Sigmoid colon (tissue), 7 donors: ENCODE measurements around the gene UNC45B. TPM values are rescaled to one million over a fixed set of nuclear protein-coding genes. Genes with fewer than 3 reads are reported as not detected.

Experiments used
- DNase-seq: peaks from one replicate; pipeline ENCODE4 v3.0.0-alpha.2; 2019
- H3K27ac ChIP-seq, 4 donors: fragments of 200-600 bp; sonication (generic); one replicate each; pipeline ENCODE4 v1.5.1; 2016 to 2019; ENCODE audit warnings: mild to moderate bottlenecking in 1 of 4
- H3K27me3 ChIP-seq, 3 donors: fragments of 200-600 bp; sonication (generic); one replicate each; pipeline ENCODE4 v1.5.1; 2019; ENCODE audit warnings: mild to moderate bottlenecking in 1 of 3
- H3K36me3 ChIP-seq, 4 donors: fragments of 200-600 bp; sonication (generic); one replicate each; pipeline ENCODE4 v1.5.1; 2016 to 2019
- H3K4me1 ChIP-seq, 4 donors: fragments of 200-600 bp; sonication (generic); one replicate each; pipeline ENCODE4 v1.5.1; 2017 to 2019
- H3K4me3 ChIP-seq, 4 donors: fragments of 200-600 bp; sonication (generic); one replicate each; pipeline ENCODE4 v1.5.1; 2017 to 2019; ENCODE audit warnings: mild to moderate bottlenecking in 2 of 4, moderate library complexity in 1 of 4
- H3K9me3 ChIP-seq, 4 donors: fragments of 200-600 bp in 3 of 4; sonication (generic) in 3 of 4; one replicate each; pipeline versions ENCODE4 v1.5.1 to v1.6.1; 2013 to 2019
- CTCF ChIP-seq, 4 experiments: fragments of 450-650 bp in 3 of 4; fragments of 200-600 bp in 1 of 4; IDR thresholded peaks; one replicate each; pipeline ENCODE4 v1.5.1; 2016 to 2019; ENCODE audit warnings: antibody characterized with exemption in 4 of 4, mild to moderate bottlenecking in 3 of 4, moderate library complexity in 2 of 4
- EP300 ChIP-seq, 4 donors: sonication (generic); formaldehyde crosslinking; IDR thresholded peaks; one replicate each; pipeline ENCODE4 v1.6.1; 2017; ENCODE audit warnings: antibody characterized with exemption in 4 of 4
- POLR2A ChIP-seq, 2 donors: fragments of 450-650 bp; IDR thresholded peaks; one replicate each; pipeline ENCODE4 v1.6.1; 2016; ENCODE audit warnings: antibody characterized with exemption in 2 of 2, mild to moderate bottlenecking in 2 of 2, moderate library complexity in 2 of 2
- POLR2AphosphoS5 ChIP-seq, 4 donors: sonication (generic); formaldehyde crosslinking; IDR thresholded peaks; one replicate each; pipeline ENCODE4 v1.6.1; 2017; ENCODE audit warnings: antibody characterized with exemption in 4 of 4
- WGBS, 2 donors: extraction: QIAGEN DNeasy Blood & Tissue Kit; methylation state at CpG; one replicate each; pipeline ENCODE4 v1.1.7; 2013; 5-methylcytosine and 5-hydroxymethylcytosine counted together
- intact Hi-C: fragments of 100-400 bp; cut with DNase I; formaldehyde crosslinking; loops from one replicate; pipeline ENCODE4 v1.15.1; 2023
- polyA plus RNA-seq, 3 donors: library from polyadenylated mRNA; stranded (reverse); fragments of 200-250 nt; gene quantifications; one replicate each; pipeline ENCODE4 v1.2.3, GENCODE V29; 2013
- total RNA-seq, 4 donors: library from RNA; depleted of rRNA; stranded (reverse); fragments of >200 nt; gene quantifications; one replicate each; pipeline ENCODE4 v1.1.0, GENCODE V29; 2016
- donor health status: healthy with polysubstance abuse.
- donor health status: Bipolar disorder and iron deficiency.
- donor health status: healthy.

Gene UNC45B
- total and polyA plus RNA-seq, 7 donors, result under 0.01 to 0.03 TPM; not detected in 5

GRCh38 chr17:35119370-35120165, 28.0 kb upstream of the UNC45B start, which contains the start of gene RAD51D:
Gene RAD51D (minus strand): TSS chr17:35119860. CDS start chr17:35119613, 247 bp downstream.
- peak; percentile 83 for DNase-seq
- peaks cover 0 to 28% (median 23%) of the 10 kb centered on the region in 4 donors for H3K4me1 ChIP-seq
- intact Hi-C loops, result loop anchor here (1.0 to 5.0 kb wide), 5 partner anchors 32 to 699 kb away; no protein-coding TSS in a partner anchor
- peak within 1 kb of the TSS; percentile 68 to 88 (median 79) for H3K4me3 ChIP-seq
- H3K9me3 ChIP-seq, result no peaks in the 10 kb centered on the region
- peak within 1 kb of the TSS; percentile 75 to 80 (median 80) for H3K27ac ChIP-seq
- H3K27me3 ChIP-seq, result no peaks in the 10 kb centered on the region
- WGBS, 2 donors, result 1% methylated on average over 72 of the region's 72 CpGs
- TF ChIP-seq POLR2AphosphoS5 (IDR thresholded peaks at IDR 0.05) (peak in 2 of 4 donors; percentile 51 to 58), POLR2A (IDR thresholded peaks at IDR 0.05) (no peak), EP300 (IDR thresholded peaks at IDR 0.05) (no peak), CTCF (IDR thresholded peaks at IDR 0.05) (peak; percentile 69 to 97 (median 79))
- no peaks in the 10 kb centered on the region for H3K36me3 ChIP-seq

- WGBS, 2 donors, result 95 to 98% methylated on average over 3 of the region's 3 CpGs
- DNase-seq, result no peak
- H3K27ac ChIP-seq, result no peak within 1 kb of the TSS
- no peaks in the 10 kb centered on the region for H3K27me3 ChIP-seq
- H3K36me3 ChIP-seq, result no peaks in the 10 kb centered on the region
- TF ChIP-seq POLR2A (IDR thresholded peaks at IDR 0.05) (no peak), CTCF (IDR thresholded peaks at IDR 0.05) (no peak)
- intact Hi-C loops, result loop anchor here (5.0 kb wide), 1 partner anchor 34 kb away; no protein-coding TSS in a partner anchor
- H3K9me3 ChIP-seq, result no peaks in the 10 kb centered on the region
- peaks cover 0 to 28% (median 23%) of the 10 kb centered on the region in 4 donors for H3K4me1 ChIP-seq
- no peak within 1 kb of the TSS for H3K4me3 ChIP-seq
Measured at GRCh38 chr17:35121315-35121714, 26.3 kb upstream of the UNC45B start, which contains the start of gene FNDC8. Gene FNDC8 (plus strand): TSS chr17:35121615. CDS start chr17:35121694, 79 bp downstream.

GRCh38 chr17:35127751-35128514, 19.7 kb upstream of the UNC45B start:
- peaks cover 0 to 18% (median 6%) of the 10 kb centered on the region in 4 donors for H3K36me3 ChIP-seq
- DNase-seq, result peak; percentile 68
- no peaks in the 10 kb centered on the region for H3K9me3 ChIP-seq
- no peaks in the 10 kb centered on the region for H3K4me1 ChIP-seq
- no peaks in the 10 kb centered on the region for H3K27me3 ChIP-seq
- 88 to 92% methylated on average over 11 of the region's 11 CpGs for WGBS, 2 donors
- H3K27ac ChIP-seq, result peak overlapping the region in 1 of 4 donors; percentile 63
- TF ChIP-seq CTCF (IDR thresholded peaks at IDR 0.05) (no peak), POLR2AphosphoS5 (IDR thresholded peaks at IDR 0.05) (peak in 1 of 4 donors; percentile 5)
- no peak overlapping the region for H3K4me3 ChIP-seq
- intact Hi-C loops, result no loop called here

GRCh38 chr17:35129154-35129972, 18.3 kb upstream of the UNC45B start:
- Histone ChIP-seq H3K27me3 (no peaks in the 10 kb centered on the region), H3K4me3 (no peak overlapping the region), H3K27ac (peak overlapping the region in 1 of 4 donors; percentile 63), H3K4me1 (no peaks in the 10 kb centered on the region), H3K9me3 (no peaks in the 10 kb centered on the region), H3K36me3 (peaks cover 0 to 32% (median 17%) of the 10 kb centered on the region in 4 donors)
- 80 to 88% methylated on average over 11 of the region's 11 CpGs for WGBS, 2 donors
- intact Hi-C loops, result no loop called here
- DNase-seq, result no peak
- no peak for TF ChIP-seq CTCF (IDR thresholded peaks at IDR 0.05)
- TF ChIP-seq POLR2A (IDR thresholded peaks at IDR 0.05), result no peak
- no peak for TF ChIP-seq EP300 (IDR thresholded peaks at IDR 0.05)
- no peak for TF ChIP-seq POLR2AphosphoS5 (IDR thresholded peaks at IDR 0.05)
